ENCODE data around the gene SURF4. TPM values are rescaled to one million over a fixed set of nuclear protein-coding genes. Genes with fewer than 3 reads are reported as not detected.

SURF4 gene
- total and polyA plus RNA-seq, 2 experiments from 2014 or later, result 354 to 360 TPM

GRCh38 chr9:133351908-133352634 is 23.8 kb downstream of the SURF4 start:
- 80% methylated on average over 14 of the region's 14 CpGs for WGBS (ENCODE audit: low lambda C conversion rate, missing lambda C conversion rate)
- no peak overlapping the region for H3K4me2 ChIP-seq

DNA sequence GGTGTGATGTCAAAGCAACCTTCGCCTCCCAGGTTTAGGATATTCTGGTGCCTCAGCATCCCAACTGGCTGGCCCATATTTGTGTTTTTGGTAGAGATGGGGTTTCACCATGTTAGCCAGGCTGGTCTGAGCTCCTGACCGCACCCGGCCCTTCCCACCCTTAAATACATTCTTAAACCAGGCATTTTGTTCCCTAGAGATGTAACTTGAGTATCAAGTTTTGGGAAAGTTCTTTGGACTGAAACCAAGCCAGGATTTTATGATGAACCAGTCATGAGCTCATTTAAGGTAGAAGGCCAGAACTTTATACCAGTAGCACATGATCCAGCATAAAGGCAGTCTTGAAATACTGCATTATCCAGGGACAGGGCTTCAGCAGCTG is 24.3 kb downstream of the SURF4 start:
- Histone ChIP-seq H3K9me3 (ENCODE audit: low read depth) (no peaks in the 10 kb centered on the region), H2AFZ (no peak overlapping the region), H4K20me1 (ENCODE audit: insufficient read depth, poor library complexity, severe bottlenecking) (peaks cover 19% of the 10 kb centered on the region), H3K9me2 (replicated peaks; ENCODE audit: insufficient read depth) (no peaks in the 10 kb centered on the region), H3K27ac (no peak overlapping the region), H3K4me2 (no peak overlapping the region), H3K27me3 (no peaks in the 10 kb centered on the region), H3K4me3 (no peak overlapping the region), H3K79me2 (peaks cover 57% of the 10 kb centered on the region), H3K4me1 (ENCODE audit: insufficient read depth) (peaks cover 17% of the 10 kb centered on the region), H3K36me3 (replicated peaks; ENCODE audit: insufficient read depth, low read depth) (peaks cover 3% of the 10 kb centered on the region)
- 93% methylated on average over 3 of the region's 3 CpGs for WGBS (ENCODE audit: low lambda C conversion rate, missing lambda C conversion rate)
- no peak for DNase-seq (ENCODE audit: low spot score)
- TF ChIP-seq EZH2 (IDR thresholded peaks at IDR 0.05; ENCODE audit: borderline replicate concordance) (no peak), CTCF (IDR thresholded peaks at IDR 0.05; ENCODE audit: poor library complexity) (no peak), EZH2phosphoT487 (IDR thresholded peaks at IDR 0.05; ENCODE audit: low read depth, severe bottlenecking, unreplicated experiment) (no peak)

More at GRCh38 chr9:133351908-133352634, 23.8 kb downstream of the SURF4 start:
- DNase-seq (ENCODE audit: low spot score), result peak; percentile 64
- no peak overlapping the region for H3K27ac ChIP-seq
- no peaks in the 10 kb centered on the region for H3K9me3 ChIP-seq (ENCODE audit: low read depth)
- peaks cover 56% of the 10 kb centered on the region for H3K79me2 ChIP-seq
- peaks cover 20% of the 10 kb centered on the region for H3K4me1 ChIP-seq (ENCODE audit: insufficient read depth)
- TF ChIP-seq CTCF (IDR thresholded peaks at IDR 0.05; ENCODE audit: poor library complexity) (peak; percentile 47), EZH2phosphoT487 (IDR thresholded peaks at IDR 0.05; ENCODE audit: low read depth, severe bottlenecking, unreplicated experiment) (no peak), EZH2 (IDR thresholded peaks at IDR 0.05; ENCODE audit: borderline replicate concordance) (no peak)
- H4K20me1 ChIP-seq (ENCODE audit: insufficient read depth, poor library complexity, severe bottlenecking), result peaks cover 19% of the 10 kb centered on the region
- H3K27me3 ChIP-seq, result no peaks in the 10 kb centered on the region
- no peak overlapping the region for H2AFZ ChIP-seq
- H3K36me3 ChIP-seq (replicated peaks; ENCODE audit: insufficient read depth, low read depth), result peaks cover 3% of the 10 kb centered on the region
- H3K9me2 ChIP-seq (replicated peaks; ENCODE audit: insufficient read depth), result no peaks in the 10 kb centered on the region
- no peak overlapping the region for H3K4me3 ChIP-seq

- Histone ChIP-seq H4K20me1 (ENCODE audit: insufficient read depth, poor library complexity, severe bottlenecking) (peaks cover 19% of the 10 kb centered on the region), H3K4me3 (no peak overlapping the region), H2AFZ (no peak overlapping the region), H3K27me3 (no peaks in the 10 kb centered on the region), H3K9me2 (replicated peaks; ENCODE audit: insufficient read depth) (no peaks in the 10 kb centered on the region), H3K9me3 (ENCODE audit: low read depth) (no peaks in the 10 kb centered on the region), H3K79me2 (peaks cover 60% of the 10 kb centered on the region), H3K4me2 (peak overlapping the region; percentile 93), H3K36me3 (replicated peaks; ENCODE audit: insufficient read depth, low read depth) (peaks cover 3% of the 10 kb centered on the region), H3K4me1 (ENCODE audit: insufficient read depth) (peaks cover 11% of the 10 kb centered on the region), H3K27ac (peak overlapping the region; percentile 99)
- DNase-seq (ENCODE audit: low spot score), result no peak
- 89% methylated on average over 15 of the region's 15 CpGs for WGBS (ENCODE audit: low lambda C conversion rate, missing lambda C conversion rate)
- TF ChIP-seq CTCF (IDR thresholded peaks at IDR 0.05; ENCODE audit: poor library complexity), result no peak
- no peak for TF ChIP-seq EZH2phosphoT487 (IDR thresholded peaks at IDR 0.05; ENCODE audit: low read depth, severe bottlenecking, unreplicated experiment)
- no peak for TF ChIP-seq EZH2 (IDR thresholded peaks at IDR 0.05; ENCODE audit: borderline replicate concordance)
Measured at GRCh38 chr9:133349965-133350616, 25.8 kb downstream of the SURF4 start.

All from hepatocyte (in vitro differentiated cells).